RPMI8226 (cell line): ENCODE measurements around the gene AVP.

Experiments
- DNase-seq: peaks from one replicate; pipeline ENCODE4 v3.0.0-alpha.2; 2015

Gene AVP

DNA sequence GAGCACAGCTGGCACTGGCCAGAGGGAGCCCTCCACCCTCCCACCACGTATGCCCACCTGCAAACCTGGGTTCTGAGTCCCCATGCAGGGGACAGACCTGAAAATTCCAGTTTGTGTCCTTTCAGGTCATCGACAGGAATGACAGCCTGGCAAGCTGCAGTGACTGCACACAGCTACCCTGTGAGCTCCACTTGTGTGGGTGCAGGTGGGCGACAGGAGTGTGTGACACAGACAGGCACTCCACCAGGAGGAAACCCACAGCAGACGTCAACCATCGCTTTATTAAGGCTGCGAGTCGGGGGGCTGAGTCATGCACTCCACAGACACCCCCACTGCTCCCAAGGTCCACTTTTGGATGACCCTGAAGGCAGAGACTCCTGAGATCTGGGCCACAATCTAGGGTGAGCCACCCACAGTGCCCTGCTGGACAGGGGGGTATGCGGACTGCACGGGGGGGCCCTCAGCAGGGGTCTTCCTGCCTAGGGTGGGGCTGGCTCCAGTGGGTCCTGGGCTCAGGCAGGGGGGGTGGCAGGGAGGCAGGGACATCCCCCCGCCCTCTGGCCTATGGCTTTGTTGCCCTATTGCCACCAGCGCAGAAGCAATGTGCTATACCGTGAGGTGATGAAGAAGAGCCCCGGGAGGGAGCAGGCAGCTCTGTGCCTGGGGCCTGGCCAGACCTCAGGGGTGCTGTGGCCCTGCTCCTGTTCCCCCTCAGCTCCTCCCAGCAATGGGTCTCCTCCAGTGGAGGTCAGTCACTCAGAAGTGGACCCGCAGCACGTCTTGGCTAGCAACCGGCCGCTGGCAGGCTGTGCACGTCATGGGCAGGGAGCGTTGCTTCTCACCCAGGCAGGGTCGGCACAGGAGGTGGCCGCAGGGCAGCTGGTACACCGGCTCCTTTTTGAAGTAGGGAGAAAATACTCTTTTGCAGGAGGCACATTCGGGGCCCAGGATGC, 25.1 kb upstream of the AVP start:
- no peak for DNase-seq

DNA sequence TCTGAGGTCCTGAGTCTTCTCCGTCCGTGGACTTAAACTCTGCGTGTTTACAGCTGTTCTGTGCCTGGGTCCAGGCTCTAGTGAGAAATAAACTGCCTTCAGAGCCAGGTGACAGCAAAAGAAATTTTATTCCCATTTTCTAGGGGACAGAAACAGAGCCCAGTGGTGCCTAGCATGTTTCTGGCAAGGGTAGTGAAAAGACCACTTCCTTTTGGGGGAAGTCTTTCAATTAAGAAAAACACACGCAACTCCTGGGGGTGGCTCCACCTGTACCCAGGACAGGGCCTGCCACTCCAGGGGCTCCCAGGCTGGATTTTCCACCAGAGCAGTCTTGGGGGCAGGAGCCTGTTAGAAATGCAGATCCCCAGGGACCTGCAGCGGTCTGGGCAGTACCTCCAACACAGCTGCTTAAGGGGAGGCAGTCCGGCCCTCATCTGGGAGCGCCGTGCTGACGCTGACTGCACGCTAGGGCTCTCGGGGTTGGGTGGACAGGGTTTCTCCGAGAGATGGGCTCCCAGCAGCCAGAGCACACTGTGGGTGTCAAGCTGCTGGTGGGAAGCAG, 23.0 kb upstream of the AVP start:
- no peak for DNase-seq

DNA sequence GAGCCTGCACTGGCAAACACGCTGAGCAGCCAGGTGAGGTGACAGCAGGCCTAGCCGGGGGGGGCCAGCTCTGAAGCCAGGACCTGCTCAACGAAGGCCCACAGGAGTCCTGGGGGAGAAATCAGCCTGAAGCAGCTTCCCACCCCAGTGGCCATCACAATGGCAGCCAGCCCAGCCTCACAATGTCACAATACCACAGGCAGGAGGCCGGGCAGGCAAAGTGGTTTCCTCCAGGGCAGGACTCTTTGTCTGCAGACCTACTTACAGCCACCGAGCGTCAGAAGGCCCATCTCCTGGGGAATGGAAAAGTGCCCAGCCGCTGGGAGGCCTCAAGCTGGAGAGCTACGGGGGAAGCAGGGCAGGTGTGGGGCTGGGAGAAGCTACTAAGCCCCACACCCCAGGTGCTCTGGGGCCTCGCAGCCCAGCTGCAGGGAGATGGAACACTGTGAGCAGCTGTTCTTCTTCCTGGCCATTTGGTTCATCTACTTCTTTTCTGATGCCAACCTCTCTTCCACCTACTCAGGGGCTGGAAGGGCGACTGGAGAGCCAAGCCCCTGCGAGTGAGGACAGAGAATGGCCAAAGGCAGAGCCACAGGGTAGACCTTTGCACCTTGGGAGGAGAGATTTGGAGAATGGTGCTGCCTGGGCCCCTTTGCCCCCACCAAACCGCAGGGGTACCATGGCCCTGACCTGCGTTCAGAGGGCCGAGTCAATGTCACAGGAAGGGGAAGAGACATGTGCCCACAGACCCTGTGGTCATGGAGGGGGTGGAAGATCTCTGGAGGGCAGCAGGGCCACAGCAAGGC, 22.3 kb upstream of the AVP start:
- peak; percentile 90 for DNase-seq

DNA sequence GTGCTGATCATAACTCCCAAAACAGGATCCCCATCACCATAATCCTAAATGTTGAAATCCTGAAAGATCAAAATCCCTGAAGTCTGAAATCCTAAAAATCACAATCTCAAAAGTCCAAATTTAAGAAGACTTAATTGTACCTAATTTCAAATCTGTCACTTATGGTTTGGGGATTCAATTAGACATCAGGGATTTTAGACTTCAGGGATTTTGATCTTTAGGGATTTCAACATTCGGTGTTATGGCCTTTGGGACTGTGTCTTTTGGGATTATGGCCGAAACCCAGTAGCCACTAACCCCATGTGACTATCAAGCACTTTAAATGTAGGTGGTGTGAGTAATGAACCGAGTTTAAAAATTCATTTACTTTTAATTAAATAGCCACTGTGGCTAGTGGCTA, 21.7 kb upstream of the AVP start:
- DNase-seq = no peak

DNA sequence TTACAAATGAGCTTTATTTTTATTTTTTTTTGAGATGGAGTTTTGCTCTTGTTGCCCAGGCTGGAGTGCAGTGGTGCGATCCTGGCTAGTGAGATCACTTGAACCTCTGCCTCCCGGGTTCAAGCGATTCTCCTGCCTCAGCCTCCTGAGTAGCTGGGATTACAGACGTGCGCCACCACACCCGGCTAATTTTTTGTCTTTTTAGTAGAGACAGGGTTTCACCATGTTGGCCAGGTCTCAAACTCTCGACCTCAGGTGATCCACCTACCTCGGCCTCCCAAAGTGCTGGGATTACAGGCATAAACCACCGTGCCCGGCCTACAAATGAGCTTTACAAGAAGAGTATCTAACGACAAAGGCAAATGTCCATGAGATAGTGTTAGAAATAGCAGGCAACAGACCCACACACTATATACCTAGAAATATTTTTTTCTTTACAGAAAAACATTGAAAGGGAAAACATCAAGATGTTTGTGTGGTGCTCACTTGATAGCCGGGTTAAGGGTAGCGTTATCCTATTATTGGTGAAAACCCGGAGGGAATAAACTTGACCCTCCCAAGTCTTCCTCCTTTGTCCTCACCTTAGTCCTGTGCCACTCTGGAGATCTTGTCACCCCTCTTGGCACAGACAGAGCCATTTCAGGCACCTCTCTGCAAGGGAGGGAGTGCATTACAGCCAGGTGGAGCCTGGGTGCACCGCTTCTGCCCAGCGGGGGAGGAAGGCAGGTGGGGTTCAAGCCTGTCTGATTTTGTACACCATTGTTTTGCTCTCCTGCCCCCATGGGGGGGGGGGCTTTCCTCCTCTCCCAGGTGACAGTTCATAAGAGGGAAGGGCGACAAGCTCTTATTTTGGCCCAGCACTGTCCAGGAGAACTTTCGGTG, 21.0 kb upstream of the AVP start:
- no peak for DNase-seq

DNA sequence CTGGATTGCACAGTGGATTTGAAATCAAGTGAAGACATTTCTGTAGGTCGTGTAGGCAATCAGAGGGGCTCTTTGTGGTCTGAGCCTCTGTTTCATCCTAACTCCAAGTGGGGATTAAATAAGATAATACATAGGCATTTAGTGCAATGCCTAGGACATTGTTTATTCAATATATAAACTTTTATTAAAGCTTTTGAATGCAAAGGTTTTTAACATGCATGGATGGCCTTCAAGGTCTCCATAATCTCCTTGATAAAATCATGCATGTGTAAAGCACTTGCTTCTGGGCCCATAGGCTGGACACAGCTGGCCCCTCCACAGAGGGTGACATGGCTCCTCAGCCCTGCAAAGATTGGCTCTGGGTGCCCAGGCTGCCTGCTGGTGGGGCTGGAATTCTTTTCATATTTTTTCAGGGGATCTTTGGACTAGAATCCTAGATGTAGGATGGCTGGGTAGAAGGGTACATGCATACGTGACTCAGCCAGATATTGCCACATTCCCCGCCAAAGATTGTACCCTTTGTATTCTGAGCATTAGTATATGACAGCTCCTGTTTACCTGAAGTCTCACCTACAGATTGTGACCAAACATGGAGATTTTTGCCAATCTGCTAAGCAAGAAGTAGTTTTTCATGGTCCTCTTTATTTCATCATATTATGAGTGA, 19.0 kb upstream of the AVP start:
- DNase-seq = no peak

DNA sequence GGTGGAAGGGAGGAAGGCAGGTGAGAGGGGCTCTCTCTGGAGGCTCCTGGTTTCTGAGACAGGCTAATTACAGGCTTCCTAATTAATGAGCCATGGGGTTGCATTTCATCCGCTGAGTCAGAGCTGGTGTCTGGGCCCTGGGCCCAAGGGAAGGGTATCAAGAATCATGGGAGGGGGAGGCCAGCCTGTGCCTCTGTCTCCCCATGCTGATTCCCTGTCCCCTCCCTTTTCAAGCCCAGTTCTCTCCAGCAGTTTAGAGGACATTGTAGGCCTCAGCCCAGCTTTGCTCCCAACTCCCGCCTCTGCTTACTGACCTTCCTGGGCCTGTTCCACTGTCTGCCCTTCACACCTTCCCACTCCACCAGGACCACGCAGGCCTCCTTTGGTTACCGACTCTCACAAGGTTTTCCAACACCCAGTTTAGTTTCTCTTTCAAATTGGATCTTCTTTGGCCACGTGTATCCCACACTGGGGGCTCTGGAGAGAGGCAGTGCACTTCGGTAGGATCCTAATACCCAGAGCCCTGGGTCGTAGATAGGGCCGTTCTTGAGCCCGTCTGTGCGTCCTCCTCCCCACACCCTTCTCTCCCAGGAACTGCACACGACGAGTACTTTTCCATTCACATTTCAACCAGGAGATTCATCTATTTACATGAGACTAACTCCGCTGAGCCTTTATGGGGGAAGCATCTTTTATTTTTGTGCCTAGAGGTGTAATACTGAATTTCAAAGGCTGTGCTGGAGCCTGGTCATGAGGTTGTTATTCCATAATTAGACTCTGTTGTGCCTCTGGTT, 18.2 kb upstream of the AVP start:
- no peak for DNase-seq

DNA sequence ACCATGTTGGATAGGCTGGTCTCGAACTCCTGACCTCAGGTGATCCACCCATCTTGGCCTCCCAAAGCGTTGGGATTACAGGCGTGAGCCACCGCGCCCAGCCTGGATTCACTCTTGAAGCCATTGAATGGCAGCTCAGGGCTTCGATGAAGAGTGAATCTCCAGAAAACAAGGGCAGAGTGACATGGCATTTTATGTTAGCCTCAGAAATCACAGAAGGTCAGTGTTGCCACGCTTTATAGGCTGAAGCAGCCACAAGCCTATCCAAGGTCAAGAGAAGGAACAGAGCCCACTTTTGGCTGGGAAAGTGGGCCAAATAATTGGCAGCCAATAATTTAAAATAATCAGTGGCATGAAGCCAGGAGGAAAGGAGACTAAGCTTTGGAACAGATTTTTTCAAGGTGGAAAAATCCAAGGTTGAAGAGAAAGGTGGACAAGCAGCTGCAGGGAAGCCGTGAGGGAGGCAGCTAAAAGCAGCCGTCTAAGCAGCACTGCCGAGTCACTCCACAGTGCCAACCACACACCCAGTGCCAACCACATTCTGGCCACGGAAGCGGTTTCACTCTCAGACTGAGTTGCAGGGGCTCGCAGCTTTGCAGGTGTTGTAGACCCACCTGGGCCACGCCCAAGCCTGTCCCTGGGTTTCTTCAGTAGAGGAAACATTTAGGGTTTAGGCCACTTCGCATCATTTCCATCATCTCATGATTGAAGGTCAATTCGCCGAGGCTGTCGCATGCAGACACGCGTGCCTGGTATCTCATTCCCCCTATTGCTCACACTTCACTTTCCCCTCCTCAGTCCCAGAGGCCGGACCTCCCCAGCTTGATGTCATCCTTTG, 17.4 kb upstream of the AVP start:
- DNase-seq = peak; percentile 98

DNA sequence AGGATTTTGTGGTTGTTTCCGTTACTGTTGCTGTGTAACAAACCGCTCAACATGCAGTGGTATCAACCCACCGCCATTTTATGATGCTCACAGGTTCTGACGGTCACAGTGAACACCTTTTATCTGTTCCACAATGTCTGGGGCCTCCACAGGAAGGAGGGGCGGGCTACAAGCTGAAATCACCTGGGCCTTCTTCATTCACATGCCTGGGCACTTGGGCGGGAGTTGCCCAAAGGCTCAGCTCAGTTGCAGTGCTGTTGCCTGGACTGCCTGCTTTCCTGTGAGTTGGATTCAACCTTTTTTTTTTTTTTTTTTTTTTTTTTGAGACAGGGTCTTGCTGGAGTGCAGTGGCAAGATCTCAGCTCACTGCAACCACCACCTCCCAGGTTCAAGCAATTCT, 16.7 kb upstream of the AVP start:
- no peak for DNase-seq

DNA sequence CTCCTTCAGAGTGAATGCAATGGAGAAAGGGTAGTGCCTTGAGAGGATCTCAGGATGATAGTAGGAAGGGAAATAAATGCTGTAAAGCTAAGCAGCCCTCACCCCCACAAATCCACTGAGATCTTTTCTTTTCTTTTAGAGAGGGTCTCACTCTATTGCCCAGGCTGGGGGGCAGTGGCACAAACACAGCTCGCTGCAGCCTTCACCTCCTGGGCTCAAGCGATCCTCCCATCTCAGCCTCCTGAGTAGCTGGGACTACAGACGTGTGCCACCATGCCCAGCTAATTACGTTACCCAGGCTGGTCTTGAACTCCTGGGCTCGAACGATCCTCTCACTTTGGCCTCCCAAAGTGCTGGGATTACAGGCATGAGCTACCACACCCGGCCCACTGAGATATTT, 16.0 kb upstream of the AVP start:
- DNase-seq = no peak

DNA sequence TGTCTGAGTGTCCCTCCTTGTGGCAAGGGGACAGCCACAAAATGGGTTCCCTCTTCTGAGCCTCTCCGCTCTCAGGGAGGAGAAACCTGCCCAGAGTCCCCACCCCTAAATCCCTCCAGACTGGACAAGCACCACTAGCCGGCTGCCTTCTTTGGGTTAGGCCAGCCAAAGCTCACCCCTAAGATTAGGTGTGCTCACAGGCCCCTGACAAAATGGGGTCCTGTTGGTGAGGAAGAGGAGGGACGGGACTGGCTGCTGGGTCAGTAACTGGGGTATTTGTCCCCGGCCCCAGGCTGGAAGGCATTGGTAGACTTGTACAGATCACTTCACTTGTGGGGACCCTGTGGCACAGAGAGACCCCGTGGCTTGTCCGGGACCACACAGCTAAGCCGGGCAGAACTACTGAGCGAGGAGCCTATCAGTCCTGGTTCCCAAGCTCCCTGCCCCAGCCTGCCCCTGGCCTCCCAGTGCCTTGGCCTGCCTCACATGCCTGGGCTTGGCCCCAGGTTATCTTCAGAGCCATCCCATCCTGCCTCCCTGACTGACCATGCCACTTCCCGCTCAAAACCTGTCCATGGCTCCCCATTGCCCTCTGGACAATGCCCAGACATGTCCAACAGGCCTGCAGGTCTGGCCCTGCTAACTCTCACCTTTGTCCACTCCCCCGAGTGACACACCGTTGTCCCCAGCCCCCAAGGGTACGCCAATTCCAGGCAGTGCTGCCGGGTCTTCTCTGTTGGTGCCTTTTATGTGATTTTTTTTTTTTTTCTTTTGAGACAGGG, 10.5 kb upstream of the AVP start:
- no peak for DNase-seq

DNA sequence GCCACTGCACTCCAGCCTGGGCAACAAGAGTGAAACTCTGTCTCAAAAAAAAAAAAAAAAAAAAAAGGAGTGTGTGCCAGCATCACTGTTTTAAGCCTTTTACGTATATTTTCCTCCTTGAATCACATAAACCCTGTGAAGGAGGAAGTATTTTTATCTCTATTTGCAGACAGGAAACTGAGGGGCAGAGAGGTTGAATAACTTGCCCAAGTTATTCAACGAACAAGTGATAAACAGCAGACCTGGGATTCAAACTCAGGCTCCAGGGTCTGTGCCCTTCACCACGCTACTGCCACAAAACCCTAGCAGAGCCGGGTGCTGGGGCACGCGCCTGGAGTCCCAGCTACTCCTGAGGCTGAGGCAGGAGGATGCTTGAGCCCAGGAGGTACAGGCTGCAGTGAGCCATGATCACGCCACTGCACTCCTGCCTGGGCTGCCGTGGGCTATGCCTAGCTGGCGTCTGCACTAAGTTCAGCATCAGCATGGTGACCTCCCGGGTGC, 9.4 kb upstream of the AVP start:
- DNase-seq = no peak

DNA sequence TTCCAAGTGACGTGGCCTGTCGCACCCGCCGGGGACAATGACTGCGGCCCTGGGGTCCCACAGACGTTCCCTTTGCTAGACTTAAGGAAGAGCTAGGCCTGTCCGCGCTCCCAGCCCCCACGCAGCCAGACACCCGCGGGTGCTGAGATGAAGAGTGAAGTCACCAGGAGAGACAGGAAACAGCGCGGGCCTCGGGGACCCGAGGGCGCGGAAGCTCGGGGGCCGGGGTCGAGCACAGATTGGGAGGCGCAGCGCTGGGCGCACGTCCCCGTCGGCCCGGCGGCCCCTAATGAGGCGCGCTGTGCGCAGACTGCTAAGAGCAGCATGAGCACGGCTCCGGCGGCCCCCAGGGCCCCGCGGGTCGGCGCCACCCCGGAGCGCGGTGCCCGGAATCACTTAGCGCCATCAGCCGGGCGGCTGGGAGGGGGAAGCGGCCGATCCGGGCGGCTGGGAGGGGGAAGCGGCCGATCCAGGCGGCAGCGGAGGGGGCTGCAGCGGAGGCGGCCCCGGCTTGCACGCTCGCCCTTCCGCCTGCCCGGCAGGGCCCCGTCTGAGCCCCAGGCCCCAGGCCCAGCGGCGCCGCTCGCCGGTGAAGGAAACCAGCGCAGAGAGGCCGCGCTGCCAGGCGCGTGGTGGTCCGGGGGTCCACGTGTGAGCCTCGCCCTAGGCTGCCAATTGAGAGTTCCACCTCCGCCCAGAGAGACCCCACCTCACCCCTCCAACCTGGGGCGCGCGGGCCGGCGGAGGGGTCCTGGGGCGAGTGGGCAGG, 8.3 kb upstream of the AVP start:
- no peak for DNase-seq

DNA sequence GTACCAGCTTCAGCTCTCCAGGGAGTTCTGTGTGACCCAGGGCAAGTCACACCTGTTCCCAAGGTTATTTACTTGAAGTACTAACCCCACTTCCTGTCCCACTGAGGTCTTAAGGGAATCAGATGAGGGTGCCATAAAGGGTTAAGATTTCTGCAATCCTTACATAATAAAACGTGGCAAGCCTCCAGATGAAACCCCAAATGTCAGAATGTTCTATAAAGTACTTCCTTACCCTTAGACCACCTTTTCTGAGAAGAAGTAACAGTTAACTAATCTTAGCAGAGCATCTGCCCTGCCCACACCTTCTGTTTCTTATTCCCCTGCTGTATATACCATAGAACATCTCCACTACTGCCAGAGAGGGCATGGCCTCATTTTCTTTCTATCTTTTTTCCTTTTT, 6.0 kb upstream of the AVP start:
- no peak for DNase-seq

DNA sequence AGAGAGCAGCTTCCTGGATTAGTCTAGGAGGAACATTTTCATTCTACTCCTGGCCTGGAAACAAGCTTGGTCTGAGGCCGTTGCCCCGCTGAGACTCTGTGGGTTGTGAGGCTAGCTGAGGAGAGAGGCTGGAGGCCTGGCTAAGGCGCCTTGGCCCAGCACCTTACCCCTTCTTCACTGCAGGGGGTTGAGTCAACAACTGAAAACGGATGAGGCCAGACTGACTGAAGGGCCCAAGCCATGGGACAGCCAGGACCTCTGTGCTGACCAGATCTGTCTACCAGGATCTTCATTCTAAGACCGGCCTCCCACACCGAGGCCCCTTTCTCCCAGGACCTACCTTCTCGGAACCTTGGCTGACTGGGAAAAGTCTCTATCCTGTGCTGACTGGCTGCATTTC, 3.5 kb upstream of the AVP start:
- DNase-seq = no peak

DNA sequence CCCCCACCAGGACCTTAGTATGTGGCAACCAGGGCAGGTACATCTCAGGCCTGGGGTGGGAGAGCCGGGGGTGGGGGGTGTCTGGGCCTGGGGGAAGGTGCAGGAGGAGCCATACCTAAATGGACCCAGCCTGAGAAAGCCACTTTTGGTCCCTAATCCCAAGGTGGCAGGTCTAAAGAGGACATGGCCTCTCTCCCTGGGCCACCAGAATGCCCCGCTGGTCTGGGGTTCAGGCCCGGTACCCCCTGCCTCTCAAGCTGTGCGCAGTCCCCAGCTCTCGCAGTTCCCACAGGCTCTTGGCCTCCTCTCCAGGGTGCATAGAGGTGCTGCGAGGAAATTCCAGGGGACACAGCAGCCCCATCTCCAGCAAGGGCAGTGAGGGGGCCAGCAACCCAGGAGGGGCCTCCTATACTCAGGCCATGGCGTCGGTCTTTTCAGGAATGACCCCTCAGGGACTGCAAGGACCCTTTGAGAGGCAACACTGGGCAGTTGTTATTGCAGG, 1.1 kb upstream of the AVP start:
- no peak for DNase-seq

DNA sequence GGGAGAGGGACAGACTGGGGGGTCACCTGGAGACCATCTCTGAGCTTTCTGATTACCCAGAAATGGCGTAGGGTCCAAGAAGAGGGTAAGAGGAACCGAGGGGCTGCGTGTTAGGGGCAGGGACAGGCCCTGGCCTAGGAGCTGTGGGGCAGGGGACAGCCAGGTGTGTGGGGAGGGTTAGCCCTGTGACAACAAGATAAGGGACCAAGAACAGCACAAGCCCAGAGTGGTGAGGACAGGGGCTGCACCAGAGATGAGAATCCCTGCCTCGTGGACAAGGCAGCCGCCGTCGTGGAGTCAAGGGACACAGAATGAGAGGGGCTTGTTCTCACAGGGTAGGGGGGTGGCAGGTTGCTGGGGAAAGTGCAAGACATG, 449 bp upstream of the AVP start:
- no peak for DNase-seq
